ENCODE data around the gene INHBB. TPM values are rescaled to one million over a fixed set of nuclear protein-coding genes. Genes with fewer than 3 reads are reported as not detected.

The INHBB gene
- total and polyA plus RNA-seq, 2 of the 4 experiments (the other 2 are of a cell fraction): 0.18 to 0.92 TPM

- no peak overlapping the region for H2AFZ ChIP-seq (replicated peaks; ENCODE audit: low read length, poor library complexity)
- H3K27ac ChIP-seq (ENCODE audit: insufficient read depth, low read length): no peak overlapping the region
- H3K4me1 ChIP-seq (ENCODE audit: control insufficient read depth, insufficient read depth, low read length): peaks cover 6% of the 10 kb centered on the region; the same call in 1 of the 2 replicates
- POLR2A ChIA-PET (ENCODE audit: unreplicated experiment): no interaction called here
- no peak overlapping the region for H2BK5ac ChIP-seq (ENCODE audit: low read depth, low read length, poor library complexity, severe bottlenecking)
- H3K23ac ChIP-seq (ENCODE audit: low read depth, low read length): no peak overlapping the region
- H2BK20ac ChIP-seq (ENCODE audit: low read depth, low read length): no peak overlapping the region
- H4K5ac ChIP-seq (ENCODE audit: low read depth, low read length): no peak overlapping the region
- CTCF ChIA-PET: interaction anchor here (0.6 to 1.0 kb wide), 3 partner anchors 13 to 781 kb away, joined by 3 to 4 read pairs (median 3); no protein-coding TSS in a partner anchor
- no peak overlapping the region for H2AK5ac ChIP-seq (ENCODE audit: low read depth, low read length)
- no peak overlapping the region for H3K14ac ChIP-seq (replicated peaks; ENCODE audit: low read depth, low read length)
- no peak overlapping the region for H3K18ac ChIP-seq (ENCODE audit: low read depth, low read length)
- H3K4ac ChIP-seq (ENCODE audit: low read depth, low read length): no peak overlapping the region
- peak overlapping the region; percentile 10; the same call in 1 of the 2 replicates for H3K4me3 ChIP-seq (ENCODE audit: insufficient read depth, low read depth, low read length)
- H3K56ac ChIP-seq (ENCODE audit: extremely low read depth, insufficient read depth, low read length): no peak overlapping the region
- peaks cover 12% of the 10 kb centered on the region for H4K20me1 ChIP-seq (ENCODE audit: insufficient read depth, low read length)
- no peak overlapping the region for H2BK15ac ChIP-seq (ENCODE audit: low read depth, low read length)
- dilution Hi-C loops (cut with HindIII; ENCODE audit: low sequenced_read_pairs, unreplicated experiment) (no loop called here), in situ Hi-C loops (cut with MboI; ENCODE audit: low sequenced_read_pairs) (loop anchor here (10.0 to 25.0 kb wide), 2 partner anchors 465 to 727 kb away; no protein-coding TSS in a partner anchor), intact Hi-C loops (cut with micrococcal nuclease) (no loop called here)
- no peak overlapping the region for H4K8ac ChIP-seq (ENCODE audit: low read depth in 2 of 2, low read length in 2 of 2)
- no peak overlapping the region for H2BK120ac ChIP-seq (ENCODE audit: low read depth, low read length)
- 20% methylated on average over 5 of the region's 27 CpGs; no CpG with 5 or more reads in 1 of the 2 experiments for WGBS, 2 experiments (ENCODE audit: extremely low coverage in 2 of 2, insufficient read length in 1 of 2)
- H3K9me1 ChIP-seq (ENCODE audit: insufficient read depth, low read length): no peaks in the 10 kb centered on the region
- H3K79me1 ChIP-seq (ENCODE audit: low read depth in 1 of 2, low read length in 2 of 2): no peaks in the 10 kb centered on the region
- DNase-seq: peak; percentile 34
- no peaks in the 10 kb centered on the region for H3K9me3 ChIP-seq (ENCODE audit: control insufficient read depth, insufficient read depth, low read length)
- no peak for ATAC-seq (ENCODE audit: low read depth)
- 0 out of 2 replicates have a peak overlapping the region, but pooled peaks have one; percentile 6 for H3K4me2 ChIP-seq (ENCODE audit: low read depth, low read length)
- peaks cover 84% of the 10 kb centered on the region for H3K27me3 ChIP-seq (ENCODE audit: control insufficient read depth, insufficient read depth, low read length)
- H3K36me3 ChIP-seq (ENCODE audit: control insufficient read depth, insufficient read depth, low read length): no peaks in the 10 kb centered on the region
- no peak overlapping the region; the same call in 1 of the 2 replicates for H3K9ac ChIP-seq (ENCODE audit: low read depth, low read length)
- H2AK9ac ChIP-seq (replicated peaks; ENCODE audit: low read depth, low read length, poor library complexity): no peak overlapping the region
- no TSS peak for BruUV-seq (replicated peaks)
- no peak overlapping the region for H4K91ac ChIP-seq (ENCODE audit: insufficient read depth, low read depth, low read length)
- TF ChIP-seq CTCF (conservative IDR thresholded peaks at IDR 0.05; ENCODE audit: low read depth, low read length) (no peak), MAZ (IDR thresholded peaks at IDR 0.05; ENCODE audit: borderline replicate concordance, low read depth, low read length) (no peak), NFE2L2 (IDR thresholded peaks at IDR 0.05; ENCODE audit: low read depth, low read length) (no peak), BHLHE40 (IDR thresholded peaks at IDR 0.05; ENCODE audit: low read depth, low read length) (no peak), MXI1 (IDR thresholded peaks at IDR 0.05; ENCODE audit: borderline replicate concordance, low read depth, low read length) (no peak), SMC3 (IDR thresholded peaks at IDR 0.05; ENCODE audit: low read depth, low read length) (no peak), RFX5 (IDR thresholded peaks at IDR 0.05; ENCODE audit: low read depth, low read length) (no peak), RAD21 (IDR thresholded peaks at IDR 0.05; ENCODE audit: low read length) (no peak), POLR2A (IDR thresholded peaks at IDR 0.05; ENCODE audit: low read depth, low read length) (no peak), CHD1 (IDR thresholded peaks at IDR 0.05; ENCODE audit: low read depth, low read length) (no peak), MAFK (IDR thresholded peaks at IDR 0.05; ENCODE audit: low read depth, low read length) (no peak), USF2 (IDR thresholded peaks at IDR 0.05; ENCODE audit: low read depth, low read length) (no peak), CEBPB (IDR thresholded peaks at IDR 0.05; ENCODE audit: low read depth, low read length) (no peak), FOS (IDR thresholded peaks at IDR 0.05; ENCODE audit: low read depth, low read length) (no peak), ELK1 (IDR thresholded peaks at IDR 0.05; ENCODE audit: borderline replicate concordance, low read depth, low read length) (no peak)
Measured at GRCh38 chr2:120347396-120348060, 1.6 kb downstream of the INHBB start.

Measured in IMR-90 (cell line).